HG03521 (cell line): Measurements from ENCODE around the gene MOV10.

Experiments
- ATAC-seq: cut with Tn5 transposase; IDR thresholded peaks from one replicate; pipeline ENCODE4 v1.9.1; 2021; ENCODE audit warnings: mild to moderate bottlenecking, moderate library complexity; ENCODE audit not compliant: unreplicated experiment

The MOV10 gene

DNA sequence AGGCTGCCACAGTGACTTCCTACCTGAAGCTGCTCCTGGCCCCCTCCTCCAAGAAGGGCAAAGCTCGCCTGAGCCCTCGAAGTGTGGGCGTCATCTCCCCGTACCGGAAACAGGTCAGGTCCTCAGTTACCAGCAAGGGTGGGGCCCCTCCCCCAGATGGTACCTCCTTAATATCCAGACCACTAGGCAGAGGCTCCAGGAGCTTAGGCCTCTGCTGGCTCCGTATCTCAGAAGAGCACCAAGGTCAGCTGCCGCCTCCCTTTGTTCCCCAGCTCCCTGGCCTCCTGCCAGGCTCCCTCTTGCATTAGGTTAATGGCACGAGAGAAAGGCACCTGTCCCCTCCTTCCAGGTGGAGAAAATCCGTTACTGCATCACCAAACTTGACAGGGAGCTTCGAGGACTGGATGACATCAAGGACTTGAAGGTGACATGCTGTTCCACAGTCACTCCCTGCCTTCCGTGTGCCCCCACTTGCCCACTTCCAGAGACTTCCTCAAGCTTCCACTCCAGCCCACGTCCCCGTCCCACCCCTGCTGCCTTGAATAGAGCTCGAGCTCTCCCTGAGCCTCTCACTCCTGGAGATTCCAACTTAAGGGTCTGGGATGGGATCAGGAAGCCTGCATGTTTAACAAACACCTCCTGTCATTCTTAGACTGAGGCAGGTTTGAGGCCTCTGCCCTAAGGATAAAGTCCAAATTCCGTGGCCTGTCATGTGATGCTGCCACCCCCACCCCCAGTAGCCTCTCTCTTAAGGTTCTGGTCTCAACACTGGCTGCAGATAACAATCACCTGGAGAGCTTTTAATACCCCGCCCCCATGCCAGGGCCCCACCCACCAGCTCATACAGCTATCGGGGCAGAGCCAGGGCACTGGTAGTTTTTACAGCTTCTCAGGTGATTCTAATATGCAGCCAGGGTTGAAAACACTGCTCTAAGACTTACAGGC is 24.2 kb downstream of the MOV10 start:
- no peak for ATAC-seq

- ATAC-seq, result no peak
These were observed 25.1 kb downstream of the MOV10 start for GRCh38 chr1:112699425-112700144.

GRCh38 chr1:112700290-112701226 is 26.1 kb downstream of the MOV10 start:
- peak; percentile 42 for ATAC-seq

GRCh38 chr1:112701227-112702066 is 27.0 kb downstream of the MOV10 start:
- ATAC-seq, result no peak

DNA sequence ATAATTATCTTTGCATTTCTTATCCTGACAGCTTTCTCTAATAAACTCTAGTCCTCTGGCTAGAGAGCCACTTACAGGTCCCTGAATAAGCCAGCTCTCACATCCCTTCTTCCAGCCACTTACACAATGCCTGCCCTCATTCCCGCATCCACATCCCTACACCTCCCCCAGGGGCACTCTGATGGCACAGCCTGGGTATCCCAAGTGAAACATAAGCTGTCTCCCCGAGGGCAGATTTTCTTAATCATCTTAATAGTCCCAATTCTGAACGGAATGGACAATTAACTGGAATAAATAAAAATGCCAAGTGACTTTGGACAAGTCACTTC is 27.6 kb downstream of the MOV10 start:
- ATAC-seq, result no peak

- no peak for ATAC-seq
These were observed 28.2 kb downstream of the MOV10 start for GRCh38 chr1:112702420-112703261.

- ATAC-seq, result no peak
These were observed 29.2 kb downstream of the MOV10 start for GRCh38 chr1:112703706-112704105.

DNA sequence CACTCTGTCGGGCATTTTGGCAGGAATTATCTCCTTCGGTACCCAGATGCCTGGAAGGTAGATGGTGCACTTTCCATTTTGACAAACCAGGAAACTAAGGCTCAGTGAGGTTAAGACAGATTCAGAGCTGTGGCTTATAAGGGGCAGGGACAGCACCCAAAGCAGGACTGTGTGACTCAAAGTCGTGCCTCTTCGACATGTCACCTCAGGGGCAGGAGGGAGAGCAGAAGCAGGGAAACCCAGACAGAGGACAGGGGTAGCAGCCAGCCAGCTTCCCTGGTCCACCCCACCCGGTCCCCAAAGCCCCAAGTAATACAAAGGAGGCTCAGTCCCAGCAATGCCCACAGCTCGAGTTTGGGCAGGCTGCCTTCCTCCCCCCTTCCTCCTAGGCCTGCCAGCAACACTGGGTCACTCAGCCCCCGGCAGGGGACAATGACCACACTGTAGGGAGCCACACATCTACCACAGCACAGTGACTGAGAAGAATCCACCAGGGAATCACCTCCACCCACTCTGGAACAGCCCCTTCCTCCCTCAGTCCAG is 30.0 kb downstream of the MOV10 start:
- ATAC-seq, result no peak

DNA sequence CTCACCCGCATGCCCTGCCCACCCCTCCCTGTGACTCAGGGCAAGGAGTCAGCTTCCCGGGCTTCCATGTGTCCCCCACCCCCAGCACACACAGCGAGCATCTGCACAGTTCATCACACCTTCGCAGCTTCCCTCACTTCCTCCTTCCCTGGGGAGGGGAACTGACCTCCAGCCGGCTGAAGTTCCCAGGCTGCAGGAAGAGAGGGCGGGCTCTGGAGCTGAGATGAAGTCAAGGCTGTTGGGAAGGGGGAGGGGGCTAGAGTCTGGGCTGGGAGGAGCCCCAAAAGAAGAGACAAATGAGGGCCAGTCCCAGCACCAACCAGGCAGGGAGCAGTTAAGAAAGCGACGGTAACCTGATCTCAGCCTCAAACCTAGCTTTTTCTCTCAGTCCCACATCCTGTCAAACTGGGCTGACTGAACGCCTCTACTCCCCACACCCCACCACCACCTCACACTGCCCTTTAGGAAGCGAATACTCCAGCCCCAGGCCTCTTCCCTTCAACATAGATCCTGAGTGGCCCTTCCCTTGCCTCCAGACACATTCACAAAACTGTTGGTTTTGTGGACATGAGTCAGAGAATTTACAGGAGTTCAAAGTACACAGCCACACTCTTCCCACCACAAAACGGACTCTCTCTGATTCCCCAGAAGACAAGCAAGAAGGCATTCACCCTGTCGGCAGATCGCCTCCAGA is 30.6 kb downstream of the MOV10 start:
- ATAC-seq, result peak; percentile 46

GRCh38 chr1:112706505-112707220 is 32.2 kb downstream of the MOV10 start, which contains the start of gene RHOC:
RHOC (minus strand) TSS chr1:112707127; CDS start chr1:112703799, 3,328 bp downstream.
- ATAC-seq, result peak; percentile 66

DNA sequence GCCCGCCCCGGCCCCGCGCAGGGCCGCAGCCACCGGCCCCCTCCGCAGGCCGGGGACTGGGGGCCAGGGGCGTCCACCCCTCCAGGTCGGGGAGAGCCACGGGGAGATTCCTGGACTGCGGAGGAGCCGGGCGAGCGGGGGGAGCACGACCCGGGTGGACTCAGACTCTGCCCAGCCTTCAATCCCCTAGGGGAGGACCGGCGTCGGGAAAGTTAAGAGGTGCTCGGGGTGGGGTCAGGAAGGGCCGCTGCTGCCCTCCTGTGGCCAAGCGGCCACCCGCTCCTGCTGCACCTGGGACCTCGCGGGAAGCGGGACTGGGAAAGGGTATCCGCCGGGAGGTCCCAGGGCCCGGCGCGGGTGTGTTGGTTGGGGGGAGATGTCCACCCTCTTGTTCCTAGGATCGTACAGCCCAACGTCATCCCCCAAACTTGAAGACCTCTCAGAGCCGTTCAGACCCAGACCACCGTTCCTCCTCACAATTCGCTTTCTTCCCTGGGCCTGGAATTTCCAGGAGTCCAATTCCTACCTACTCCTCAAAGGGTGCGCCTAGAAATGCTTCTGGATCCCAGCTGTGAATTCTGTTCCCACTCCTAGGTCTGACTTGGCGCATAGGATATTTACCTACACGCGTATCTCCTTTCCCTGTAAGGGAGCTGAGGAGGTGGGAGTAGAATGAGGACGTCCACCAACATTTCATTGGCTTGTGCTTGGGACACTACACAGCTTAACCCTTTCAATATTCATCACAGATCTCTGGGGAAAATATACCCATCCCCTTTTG is 33.0 kb downstream of the MOV10 start:
- ATAC-seq, result peak; percentile 57

- no peak for ATAC-seq
These were observed 33.6 kb downstream of the MOV10 start for GRCh38 chr1:112708002-112708448.

DNA sequence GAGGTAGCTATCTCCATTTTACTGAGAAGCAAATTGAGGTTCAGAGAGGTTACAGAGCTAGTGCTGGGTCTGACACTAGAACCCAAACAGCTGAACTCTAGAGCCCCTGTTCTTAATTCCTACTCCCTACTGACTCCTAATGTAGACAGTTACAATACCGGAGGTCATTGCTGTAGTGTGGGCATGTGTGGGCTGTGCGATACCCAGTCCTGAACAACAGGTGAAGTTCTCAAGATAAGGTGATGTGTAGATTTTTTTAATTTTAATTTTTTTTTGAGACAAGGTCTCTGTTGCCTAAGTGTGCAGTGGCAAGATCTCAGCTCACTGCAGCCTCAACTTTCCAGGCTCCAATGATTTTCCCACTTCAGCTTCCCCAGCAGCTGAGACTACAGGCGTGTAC is 34.0 kb downstream of the MOV10 start:
- ATAC-seq, result no peak

- no peak for ATAC-seq
These were observed 35.7 kb downstream of the MOV10 start for GRCh38 chr1:112710159-112710558.

- no peak for ATAC-seq
These were observed 36.1 kb downstream of the MOV10 start for GRCh38 chr1:112710586-112710985.

- ATAC-seq, result no peak
These were observed 36.6 kb downstream of the MOV10 start for GRCh38 chr1:112711041-112711440.

DNA sequence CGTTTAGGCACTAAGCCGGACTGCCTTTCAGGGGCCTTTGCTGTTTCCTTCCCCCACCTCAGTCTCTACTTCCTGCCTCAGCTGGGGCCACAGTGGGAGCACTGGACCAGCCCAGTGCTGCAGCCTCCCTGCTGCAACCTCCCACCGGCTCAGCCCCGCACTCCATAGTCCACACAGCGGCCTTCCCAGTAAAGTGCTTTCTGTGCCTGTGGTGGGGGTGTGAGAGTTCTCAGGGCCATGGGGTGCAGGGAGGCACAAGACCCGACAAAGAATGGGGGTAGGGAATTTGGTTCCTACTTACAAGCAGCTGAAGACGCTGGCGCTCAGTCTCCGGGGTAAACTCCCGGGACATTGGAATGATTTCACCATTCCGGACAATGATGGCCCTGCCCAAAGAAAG is 37.2 kb downstream of the MOV10 start:
- ATAC-seq, result no peak
